ENCODE results near the gene PCDH10. TPM values are rescaled to one million over a fixed set of nuclear protein-coding genes. Genes with fewer than 3 reads are reported as not detected.

The PCDH10 gene
- total and polyA plus RNA-seq, 2 of the 8 experiments (the other 6 are each of a cell fraction or from before 2014, with no cell fraction given): 2.2 to 10.0 TPM

DNA sequence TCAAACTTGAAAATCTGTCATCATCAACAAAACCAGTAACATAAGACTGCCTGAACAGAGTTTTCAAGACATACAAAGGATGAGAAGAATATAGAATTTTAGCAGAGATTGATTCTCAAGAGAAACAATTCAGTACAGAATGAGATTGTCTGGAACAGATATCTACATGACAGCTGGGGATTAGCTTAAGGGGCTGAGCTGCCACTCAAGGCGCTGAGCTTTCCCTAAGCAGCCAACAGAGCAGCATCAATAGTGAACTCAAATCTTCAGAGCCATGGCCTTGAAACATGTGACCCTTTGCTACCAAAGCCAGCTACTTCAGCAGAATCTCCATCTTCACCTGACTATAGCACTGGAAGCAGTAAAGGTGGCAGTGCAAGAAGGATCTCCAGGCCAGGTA is 24.3 kb upstream of the PCDH10 start (continued):
- no peak for TF ChIP-seq BACH1 (IDR thresholded peaks at IDR 0.05; ENCODE audit: low read length)
- TF ChIP-seq SIN3A (conservative IDR thresholded peaks at IDR 0.05 in 1 of 2, IDR thresholded peaks at IDR 0.05 in 1 of 2; ENCODE audit: low read depth in 1 of 2, low read length in 2 of 2): no peak
- no peak for TF ChIP-seq RAD21 (IDR thresholded peaks at IDR 0.05 in 1 of 2, conservative IDR thresholded peaks at IDR 0.05 in 1 of 2; ENCODE audit: low read depth in 2 of 2, low read length in 2 of 2)
- TF ChIP-seq RBBP5 (IDR thresholded peaks at IDR 0.05; ENCODE audit: borderline replicate concordance, low read depth, low read length): no peak
- no peak for TF ChIP-seq RNF2 (IDR thresholded peaks at IDR 0.05; ENCODE audit: borderline replicate concordance, low read depth, low read length, missing control alignments, poor library complexity, severe bottlenecking)
- no peak for TF ChIP-seq POLR2A (IDR thresholded peaks at IDR 0.05; ENCODE audit: control extremely low read depth in 1 of 2, low read depth in 2 of 2, low read length in 2 of 2)
- no peak for TF ChIP-seq NANOG (IDR thresholded peaks at IDR 0.05; ENCODE audit: insufficient read depth, low read depth, low read length, poor library complexity, severe bottlenecking)

Measured in H1 (cell line).